SK-N-MC (cell line): ENCODE results near the gene DDX4.

Experiments
- DNase-seq: peaks from one replicate; pipeline ENCODE4 v3.0.0-alpha.2; 2011; ENCODE audit warnings: low read depth, low spot score
- H3K27ac ChIP-seq: fragments of 200-600 bp; sonication (generic); 2 replicates; pipeline ENCODE4 v1.5.1; 2016; ENCODE audit warnings: mixed run types
- H3K36me3 ChIP-seq: fragments of 200-600 bp; sonication (generic); 2 replicates; pipeline ENCODE4 v1.6.1; 2017; ENCODE audit warnings: antibody characterized with exemption, low read length, mixed read lengths; ENCODE audit not compliant: insufficient read depth
- H3K4me3 ChIP-seq: fragments of 200-600 bp; sonication (generic); 2 replicates; pipeline ENCODE4 v1.5.1; 2016
- H3K9ac ChIP-seq: fragments of 200-600 bp; sonication (generic); 2 replicates; pipeline ENCODE4 v1.8.0; 2017; ENCODE audit warnings: mixed run types, mixed read lengths; ENCODE audit not compliant: insufficient read length
- H3K9me3 ChIP-seq: fragments of 200-600 bp; sonication (generic); 2 replicates; pipeline ENCODE4 v1.6.1; 2017; ENCODE audit warnings: low read depth, mild to moderate bottlenecking, antibody characterized with exemption, low read length, moderate library complexity, mixed read lengths
- EZH2 ChIP-seq: fragments of 200-600 bp; sonication (generic); IDR thresholded peaks from one replicate; pipeline ENCODE4 v1.6.1; 2017; ENCODE audit warnings: antibody characterized with exemption
- FOXP2 ChIP-seq: optimal IDR thresholded peaks from 2 replicates; pipeline ENCODE3; 2011; ENCODE audit warnings: mild to moderate bottlenecking, moderate library complexity; ENCODE audit not compliant: insufficient read depth; ENCODE audit errors: extremely low read length, control extremely low read depth
- POLR2AphosphoS5 ChIP-seq: IDR thresholded peaks from 2 replicates; pipeline ENCODE4 v1.6.1; 2012; ENCODE audit warnings: mild to moderate bottlenecking, low read depth, low read length, borderline replicate concordance

The DDX4 gene

GRCh38 chr5:55823151-55823796, 85.4 kb downstream of the DDX4 start:
- TF ChIP-seq EZH2 (no peak), POLR2AphosphoS5 (no peak), FOXP2 (no peak)

GRCh38 chr5:55829956-55830355, 92.1 kb downstream of the DDX4 start:
- Histone ChIP-seq H3K4me3 (no peak overlapping the region), H3K36me3 (no peaks in the 10 kb centered on the region), H3K9ac (no peak overlapping the region), H3K9me3 (no peaks in the 10 kb centered on the region), H3K27ac (no peak overlapping the region)
- DNase-seq = no peak
- no peak for TF ChIP-seq EZH2
- no peak for TF ChIP-seq FOXP2
- TF ChIP-seq POLR2AphosphoS5 = no peak

More at GRCh38 chr5:55823151-55823796, 85.4 kb downstream of the DDX4 start:
- no peak for DNase-seq
- H3K9ac ChIP-seq = no peak overlapping the region
- H3K4me3 ChIP-seq = no peak overlapping the region
- no peak overlapping the region for H3K27ac ChIP-seq
- no peaks in the 10 kb centered on the region for H3K36me3 ChIP-seq
- no peaks in the 10 kb centered on the region for H3K9me3 ChIP-seq

DNA sequence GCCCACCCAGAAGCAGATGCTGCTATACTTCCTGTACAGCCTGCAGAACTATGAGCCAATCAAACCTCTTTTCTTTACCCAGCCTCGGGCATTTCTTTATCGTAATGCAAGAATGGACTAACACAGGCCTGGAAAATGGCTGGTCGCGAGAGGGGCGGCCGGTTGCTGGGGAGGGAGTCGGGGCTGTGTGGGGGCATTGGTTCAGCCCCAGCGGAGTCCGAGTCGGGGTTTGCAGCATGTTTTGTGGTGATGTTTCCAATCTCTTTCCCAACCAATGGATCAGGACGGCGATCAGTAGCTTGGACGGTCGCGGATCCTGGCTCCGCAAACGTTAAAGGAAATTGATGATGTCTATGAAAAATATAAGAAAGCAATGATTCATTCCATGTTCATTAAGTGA, 94.6 kb downstream of the DDX4 start:
- no peak for TF ChIP-seq POLR2AphosphoS5
- no peak for TF ChIP-seq FOXP2
- TF ChIP-seq EZH2 = no peak
- Histone ChIP-seq H3K9me3 (no peaks in the 10 kb centered on the region), H3K36me3 (no peaks in the 10 kb centered on the region), H3K4me3 (no peak overlapping the region), H3K9ac (no peak overlapping the region), H3K27ac (no peak overlapping the region)
- DNase-seq = no peak

DNA sequence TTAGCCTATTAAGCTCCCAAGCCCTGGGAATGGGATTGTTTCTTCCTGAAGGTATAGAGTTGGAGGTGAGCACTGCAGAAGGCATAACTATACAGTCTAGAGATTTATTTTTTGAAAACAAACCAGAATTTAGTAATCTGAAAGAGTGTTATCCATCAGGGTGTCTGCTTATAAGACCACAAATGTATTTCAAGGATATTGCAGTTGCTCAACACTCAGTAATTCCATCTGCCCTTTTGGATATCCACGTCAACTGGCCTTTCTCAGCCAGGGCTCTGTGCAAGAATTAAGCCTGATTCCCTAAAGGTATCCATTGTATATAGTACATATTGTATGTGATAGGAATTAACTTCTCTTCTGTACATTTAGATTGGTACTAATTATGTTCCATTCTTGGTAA, 98.3 kb downstream of the DDX4 start:
- no peak overlapping the region for H3K9ac ChIP-seq
- TF ChIP-seq FOXP2 (no peak), POLR2AphosphoS5 (no peak), EZH2 (no peak)
- DNase-seq = no peak
- H3K9me3 ChIP-seq = no peaks in the 10 kb centered on the region
- H3K36me3 ChIP-seq = no peaks in the 10 kb centered on the region
- H3K4me3 ChIP-seq = no peak overlapping the region
- H3K27ac ChIP-seq = no peak overlapping the region

DNA sequence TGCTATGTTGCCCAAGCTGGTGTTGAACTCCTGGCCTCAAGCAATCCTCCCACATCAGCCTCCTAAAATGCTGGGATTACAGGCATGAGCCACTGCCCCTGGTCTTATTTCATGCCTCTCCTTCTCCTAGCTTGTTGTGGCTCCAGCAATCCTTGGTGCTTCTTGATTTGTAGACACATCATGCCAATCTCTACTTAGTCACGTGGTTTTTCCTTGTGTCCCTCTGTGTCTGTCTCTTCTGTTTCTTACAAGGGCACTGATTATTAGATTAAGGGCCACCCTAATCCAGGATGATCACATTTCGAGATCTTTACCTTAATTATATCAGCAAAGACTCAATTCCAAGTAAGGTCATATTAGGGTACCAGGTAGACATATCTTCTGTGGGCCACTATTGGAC, 104.1 kb downstream of the DDX4 start:
- TF ChIP-seq POLR2AphosphoS5 (no peak), FOXP2 (no peak), EZH2 (no peak)
- Histone ChIP-seq H3K36me3 (no peaks in the 10 kb centered on the region), H3K27ac (no peak overlapping the region), H3K9ac (no peak overlapping the region), H3K9me3 (no peaks in the 10 kb centered on the region), H3K4me3 (no peak overlapping the region)
- no peak for DNase-seq

DNA sequence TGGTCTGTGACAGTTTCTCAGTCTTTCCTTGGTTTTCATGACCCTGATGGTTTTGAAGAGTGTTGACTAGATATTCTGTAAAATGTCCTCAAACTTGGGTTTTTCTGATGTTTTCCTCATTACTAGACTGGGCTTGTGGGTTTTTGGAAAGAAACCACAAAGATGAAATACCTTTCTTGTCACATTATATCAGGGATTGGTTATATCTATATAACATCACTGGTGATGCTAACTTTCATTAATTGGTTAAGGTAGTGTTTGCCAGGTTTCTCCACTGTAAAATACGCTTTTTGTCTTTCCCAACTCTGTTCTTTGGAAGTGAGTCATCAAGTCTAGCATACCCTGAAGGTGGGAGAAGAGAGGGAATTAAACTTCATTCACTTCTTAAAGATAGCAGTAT, 110.0 kb downstream of the DDX4 start:
- TF ChIP-seq FOXP2 = no peak
- no peak for TF ChIP-seq EZH2
- TF ChIP-seq POLR2AphosphoS5 = no peak
- Histone ChIP-seq H3K9ac (no peak overlapping the region), H3K27ac (no peak overlapping the region), H3K4me3 (no peak overlapping the region), H3K9me3 (no peaks in the 10 kb centered on the region), H3K36me3 (no peaks in the 10 kb centered on the region)
- no peak for DNase-seq

DNA sequence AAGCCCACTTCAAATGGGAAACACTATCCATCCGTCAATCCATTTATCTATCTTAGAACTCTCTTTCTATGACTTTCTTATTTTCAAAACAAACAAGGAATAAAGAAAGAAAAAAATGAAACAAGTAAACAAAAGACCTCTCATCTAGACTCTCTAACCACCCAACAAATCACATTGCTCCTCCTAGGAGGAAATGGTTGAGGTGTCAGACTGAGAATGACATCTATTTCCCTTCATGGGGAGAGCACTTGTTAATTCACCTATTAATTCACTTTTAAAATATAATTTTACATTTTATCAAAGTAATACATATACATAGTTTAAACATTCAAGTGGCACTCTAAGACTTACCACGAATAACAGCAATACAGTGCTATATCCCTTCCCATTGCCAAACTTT, 110.9 kb downstream of the DDX4 start:
- Histone ChIP-seq H3K9me3 (no peaks in the 10 kb centered on the region), H3K4me3 (no peak overlapping the region), H3K9ac (no peak overlapping the region), H3K36me3 (no peaks in the 10 kb centered on the region), H3K27ac (no peak overlapping the region)
- no peak for TF ChIP-seq POLR2AphosphoS5
- TF ChIP-seq EZH2 = no peak
- TF ChIP-seq FOXP2 = no peak
- DNase-seq = no peak

- no peak for DNase-seq
- no peak within 1 kb of the TSS for H3K27ac ChIP-seq
- H3K36me3 ChIP-seq = no peaks in the 10 kb centered on the region
- no peak within 1 kb of the TSS for H3K4me3 ChIP-seq
- TF ChIP-seq EZH2 = no peak
- no peak for TF ChIP-seq FOXP2
- TF ChIP-seq POLR2AphosphoS5 = no peak
- H3K9me3 ChIP-seq = no peaks in the 10 kb centered on the region
- H3K9ac ChIP-seq = no peak within 1 kb of the TSS
These were observed 113.2 kb downstream of the DDX4 start, which contains the start of gene IL31RA for GRCh38 chr5:55850839-55851674. TSS of gene IL31RA (plus strand) at chr5:55851357. CDS start at chr5:55851571, 214 bp downstream.

- H3K4me3 ChIP-seq = no peak overlapping the region
These were observed 113.8 kb downstream of the DDX4 start for GRCh38 chr5:55851675-55851979.

More at GRCh38 chr5:55851675-55851979, 113.8 kb downstream of the DDX4 start:
- H3K9ac ChIP-seq = no peak overlapping the region
- no peak overlapping the region for H3K27ac ChIP-seq
- no peaks in the 10 kb centered on the region for H3K9me3 ChIP-seq
- no peaks in the 10 kb centered on the region for H3K36me3 ChIP-seq
- no peak for TF ChIP-seq EZH2
- no peak for TF ChIP-seq FOXP2
- no peak for TF ChIP-seq POLR2AphosphoS5
- DNase-seq = no peak
